Mesodermal cell (in vitro differentiated cells): ENCODE results near the gene TMEM232.
"Not testable (repeated sequence)": the region's sequence is repeated elsewhere in the genome, so short reads cannot be mapped to it uniquely, and the experiment has no call there.

Experiments
- H3K27ac ChIP-seq: 2 replicates; pipeline ENCODE4 v1.7.0; 2013; ENCODE audit warnings: mild to moderate bottlenecking, low read depth, low read length, moderate library complexity; ENCODE audit not compliant: severe bottlenecking
- H3K36me3 ChIP-seq: 2 replicates; pipeline ENCODE4 v1.7.1; 2013; ENCODE audit warnings: mild to moderate bottlenecking, low read length, moderate library complexity; ENCODE audit not compliant: control insufficient read depth, insufficient read depth
- H3K4me1 ChIP-seq: one replicate; pipeline ENCODE4 v1.7.1; 2013; ENCODE audit warnings: mild to moderate bottlenecking, low read length; ENCODE audit not compliant: insufficient read depth, control insufficient read depth, poor library complexity, severe bottlenecking
- H3K4me3 ChIP-seq: 2 replicates; pipeline ENCODE4 v1.7.0; 2013; ENCODE audit warnings: low read length, control low read depth, mild to moderate bottlenecking; ENCODE audit not compliant: insufficient read depth, poor library complexity, severe bottlenecking; ENCODE audit errors: extremely low read depth
- H3K9me3 ChIP-seq: 2 replicates; pipeline ENCODE4 v1.7.1; 2013; ENCODE audit warnings: mild to moderate bottlenecking, low read length, moderate library complexity; ENCODE audit not compliant: control insufficient read depth
- WGBS, 2 experiments: methylation state at CpG; one replicate each; pipeline ENCODE4 v1.1.5; 2013; ENCODE audit warnings: missing lambda C conversion rate in 2 of 2; ENCODE audit not compliant: insufficient coverage in 2 of 2; 5-methylcytosine and 5-hydroxymethylcytosine counted together

The TMEM232 gene

GRCh38 chr5:110561510-110561909 lies 165.0 kb downstream of the TMEM232 start:
- Histone ChIP-seq H3K9me3 (no peaks in the 10 kb centered on the region), H3K36me3 (no peaks in the 10 kb centered on the region), H3K4me3 (no peak overlapping the region), H3K27ac (no peak overlapping the region), H3K4me1 (no peaks in the 10 kb centered on the region)
- whole genome bisulfite sequencing, 2 experiments = 86% methylated on average over 1 of the region's 1 CpG; no CpG with 5 or more reads in 1 of the 2 experiments

DNA sequence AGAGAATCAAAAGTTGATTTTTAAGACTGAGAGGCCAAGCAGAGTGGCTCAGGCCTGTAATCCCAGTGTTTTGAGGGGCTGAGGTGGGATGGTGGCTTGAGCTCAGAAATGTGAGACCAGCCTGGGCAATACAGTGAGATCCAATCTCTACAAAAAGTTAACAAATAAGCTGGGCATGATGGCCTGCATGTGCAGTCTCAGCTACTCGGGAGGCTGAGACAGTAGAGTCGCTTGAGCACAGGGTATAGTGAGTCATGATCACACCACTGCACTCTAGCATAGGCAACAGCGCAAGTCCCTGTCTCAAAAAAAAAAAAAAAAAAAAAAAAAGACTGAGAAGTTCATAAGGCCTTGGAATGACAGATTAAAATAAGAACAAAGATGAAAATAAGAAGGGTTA lies 177.2 kb downstream of the TMEM232 start:
- WGBS, 2 experiments = 80% methylated on average over 1 of the region's 3 CpGs; no CpG with 5 or more reads in 1 of the 2 experiments
- Histone ChIP-seq H3K27ac (no peak overlapping the region), H3K4me1 (no peaks in the 10 kb centered on the region), H3K36me3 (no peaks in the 10 kb centered on the region), H3K4me3 (no peak overlapping the region), H3K9me3 (peaks cover 4% of the 10 kb centered on the region)

GRCh38 chr5:110548171-110548570 lies 178.3 kb downstream of the TMEM232 start:
- no CpG with 5 or more reads among the region's 3 CpGs for WGBS, 2 experiments
- no peak overlapping the region for H3K4me3 ChIP-seq
- H3K27ac ChIP-seq = no peak overlapping the region
- H3K36me3 ChIP-seq = no peaks in the 10 kb centered on the region
- H3K9me3 ChIP-seq = peaks cover 4% of the 10 kb centered on the region
- no peaks in the 10 kb centered on the region for H3K4me1 ChIP-seq

DNA sequence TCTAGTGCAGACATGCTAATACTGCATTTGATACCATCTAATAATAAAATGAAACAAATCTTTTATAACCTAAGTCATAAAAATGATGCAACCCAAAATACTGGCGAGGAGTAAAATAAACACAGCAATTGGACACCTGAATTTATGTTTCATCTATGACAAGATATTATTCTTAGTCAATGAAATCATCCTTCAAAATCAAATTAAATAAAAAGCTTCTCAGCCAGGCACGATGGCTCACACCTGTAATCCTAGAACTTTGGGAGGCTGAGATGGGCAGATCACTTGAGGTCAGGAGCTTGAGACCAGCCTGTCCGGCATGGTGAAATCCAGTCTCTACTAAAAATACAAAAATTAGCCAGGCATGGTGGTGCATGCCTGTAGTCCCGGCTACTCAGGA lies 179.0 kb downstream of the TMEM232 start:
- 93% methylated on average over 3 of the region's 4 CpGs; no CpG with 5 or more reads in 1 of the 2 experiments for whole genome bisulfite sequencing, 2 experiments
- H3K9me3 ChIP-seq = no peaks in the 10 kb centered on the region

GRCh38 chr5:110545716-110546115 lies 180.8 kb downstream of the TMEM232 start:
- no peaks in the 10 kb centered on the region for H3K9me3 ChIP-seq
- 80 to 100% methylated on average over 1 of the region's 1 CpG for WGBS, 2 experiments
- no peak overlapping the region for H3K4me3 ChIP-seq
- no peak overlapping the region for H3K27ac ChIP-seq
- peaks cover 4% of the 10 kb centered on the region for H3K4me1 ChIP-seq
- H3K36me3 ChIP-seq = no peaks in the 10 kb centered on the region

More for the DNA sequence above, 179.0 kb downstream of the TMEM232 start:
- Histone ChIP-seq H3K27ac (no peak overlapping the region), H3K4me3 (no peak overlapping the region), H3K4me1 (no peaks in the 10 kb centered on the region), H3K36me3 (no peaks in the 10 kb centered on the region)

DNA sequence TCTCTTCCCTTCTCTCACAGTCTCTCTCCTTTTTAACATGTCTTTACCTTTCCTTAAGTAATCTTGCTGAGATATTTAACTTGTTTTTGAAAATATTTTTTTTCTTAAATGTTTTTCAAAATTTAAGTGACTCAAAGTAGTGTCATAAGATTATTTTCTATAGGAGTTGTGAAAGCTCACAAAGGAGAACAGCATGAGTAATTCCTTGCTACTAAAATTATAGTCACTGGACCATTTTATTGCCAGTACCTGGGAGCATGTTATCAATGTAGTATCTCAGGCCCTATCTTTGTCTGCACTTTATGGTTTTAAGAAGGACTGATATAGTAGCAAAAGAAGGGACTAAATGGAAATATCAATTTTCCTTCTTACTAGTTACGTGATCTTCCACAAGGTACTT lies 181.9 kb downstream of the TMEM232 start:
- Histone ChIP-seq H3K36me3 (no peaks in the 10 kb centered on the region), H3K4me3 (no peak overlapping the region), H3K9me3 (no peaks in the 10 kb centered on the region), H3K27ac (no peak overlapping the region), H3K4me1 (peaks cover 4% of the 10 kb centered on the region)
- no CpG with 5 or more reads among the region's 1 CpG for WGBS, 2 experiments

DNA sequence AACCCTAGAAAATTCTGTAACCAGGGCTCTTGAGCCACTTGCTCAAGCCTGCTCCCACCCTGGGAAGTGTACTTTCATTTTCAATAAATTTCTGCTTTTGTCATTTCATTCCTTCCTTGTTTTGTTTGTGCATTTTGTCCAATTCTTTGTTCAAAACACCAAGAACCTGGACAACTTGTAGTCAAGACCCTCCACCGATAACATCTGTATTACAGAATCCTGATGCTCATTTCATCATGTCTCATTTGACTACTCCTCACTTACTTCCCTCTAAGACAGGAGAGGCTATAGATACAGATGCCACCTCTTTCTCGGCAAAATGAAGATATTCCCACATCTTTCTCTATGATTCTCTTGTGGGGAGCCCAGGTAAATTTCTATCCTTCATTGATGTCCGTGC lies 183.5 kb downstream of the TMEM232 start:
- H3K4me1 ChIP-seq = peaks cover 4% of the 10 kb centered on the region
- WGBS, 2 experiments = 82 to 100% methylated on average over 2 of the region's 3 CpGs

GRCh38 chr5:110536120-110537115 lies 190.1 kb downstream of the TMEM232 start:
- WGBS, 2 experiments = 50 to 51% methylated on average over 2 to 4 of the region's 6 CpGs
- Histone ChIP-seq H3K27ac (no peak overlapping the region), H3K4me3 (no peak overlapping the region), H3K4me1 (peaks cover 4% of the 10 kb centered on the region), H3K36me3 (no peaks in the 10 kb centered on the region), H3K9me3 (no peaks in the 10 kb centered on the region)

More for the DNA sequence above, 183.5 kb downstream of the TMEM232 start:
- no peaks in the 10 kb centered on the region for H3K36me3 ChIP-seq
- no peaks in the 10 kb centered on the region for H3K9me3 ChIP-seq
- no peak overlapping the region for H3K27ac ChIP-seq
- H3K4me3 ChIP-seq = no peak overlapping the region

- not testable (repeated sequence) for H3K9me3 ChIP-seq, H3K4me1 ChIP-seq, H3K4me3 ChIP-seq, H3K36me3 ChIP-seq, H3K27ac ChIP-seq
- WGBS, 2 experiments = 59 to 71% methylated on average over 2 to 3 of the region's 7 CpGs
These were observed 191.3 kb downstream of the TMEM232 start for GRCh38 chr5:110535146-110535545.

GRCh38 chr5:110525762-110526161 lies 200.7 kb downstream of the TMEM232 start:
- WGBS, 2 experiments = no CpG with 5 or more reads among the region's 1 CpG
- H3K4me1 ChIP-seq = no peaks in the 10 kb centered on the region

GRCh38 chr5:110517396-110517795 lies 209.1 kb downstream of the TMEM232 start:
- no peaks in the 10 kb centered on the region for H3K9me3 ChIP-seq

More at GRCh38 chr5:110525762-110526161, 200.7 kb downstream of the TMEM232 start:
- H3K4me3 ChIP-seq = no peak overlapping the region
- no peaks in the 10 kb centered on the region for H3K36me3 ChIP-seq
- H3K9me3 ChIP-seq = no peaks in the 10 kb centered on the region
- no peak overlapping the region for H3K27ac ChIP-seq

More at GRCh38 chr5:110517396-110517795, 209.1 kb downstream of the TMEM232 start:
- H3K4me3 ChIP-seq = no peak overlapping the region
- H3K27ac ChIP-seq = no peak overlapping the region
- no peaks in the 10 kb centered on the region for H3K36me3 ChIP-seq
- H3K4me1 ChIP-seq = no peaks in the 10 kb centered on the region
